HG03196 (cell line): Measurements from ENCODE around the gene VPS11.
A peak's percentile ranks its signal among the peaks of the same experiment; 100 is the strongest.

ENCODE experiments used
- ATAC-seq: cut with Tn5 transposase; IDR thresholded peaks from one replicate; pipeline ENCODE4 v1.9.1; 2021; ENCODE audit not compliant: unreplicated experiment

VPS11 gene

GRCh38 chr11:119078675-119079420, 11.2 kb downstream of the VPS11 start:
- no peak for ATAC-seq

GRCh38 chr11:119081682-119082260, 14.2 kb downstream of the VPS11 start:
- no peak for ATAC-seq

- peak; percentile 82 for ATAC-seq
Measured at GRCh38 chr11:119084663-119085436, 17.2 kb downstream of the VPS11 start, which contains the start of gene HMBS. TSS of gene HMBS (plus strand) at chr11:119084881. CDS start at chr11:119085034, 153 bp downstream.

GRCh38 chr11:119085437-119085847, 17.8 kb downstream of the VPS11 start:
- no peak for ATAC-seq

DNA sequence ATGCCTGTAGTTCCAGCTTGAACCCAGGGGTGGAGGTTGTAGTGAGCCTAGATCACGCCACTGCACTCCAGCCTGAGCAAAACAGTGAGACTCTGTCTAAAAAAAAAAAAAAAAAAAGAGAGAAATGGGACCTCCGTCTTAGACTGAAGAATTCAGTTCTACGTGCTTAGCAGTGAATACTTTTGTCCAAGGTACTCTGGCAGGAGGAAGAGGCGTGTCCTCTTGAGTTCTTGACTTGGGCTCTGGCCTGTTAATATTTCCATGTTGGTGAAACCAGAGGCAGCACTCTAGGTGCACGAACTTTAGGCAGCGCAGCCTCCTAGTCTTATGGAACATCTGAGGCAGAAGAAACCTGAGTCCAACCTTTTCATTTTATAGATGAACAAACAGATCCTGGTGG, 19.5 kb downstream of the VPS11 start:
- ATAC-seq: no peak

DNA sequence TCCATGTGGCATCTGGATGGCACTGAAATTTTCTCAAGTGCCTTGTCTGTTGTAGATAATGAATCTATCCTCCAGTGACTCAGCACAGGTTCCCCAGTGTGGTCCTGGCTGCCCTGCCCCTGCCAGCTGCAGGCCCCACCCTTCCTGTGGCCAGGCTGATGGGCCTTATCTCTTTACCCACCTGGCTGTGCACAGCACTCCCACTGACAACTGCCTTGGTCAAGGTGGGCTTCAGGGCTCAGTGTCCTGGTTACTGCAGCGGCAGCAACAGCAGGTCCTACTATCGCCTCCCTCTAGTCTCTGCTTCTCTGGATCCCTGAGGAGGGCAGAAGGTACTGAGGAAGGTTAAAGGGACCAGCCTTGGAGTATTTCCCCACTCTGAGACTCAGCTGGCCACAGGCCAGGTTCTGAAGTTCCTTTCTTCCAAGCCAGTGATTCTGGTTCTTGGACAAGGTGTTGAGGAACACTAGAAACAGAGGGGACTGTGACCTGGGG, 20.2 kb downstream of the VPS11 start:
- ATAC-seq: no peak

DNA sequence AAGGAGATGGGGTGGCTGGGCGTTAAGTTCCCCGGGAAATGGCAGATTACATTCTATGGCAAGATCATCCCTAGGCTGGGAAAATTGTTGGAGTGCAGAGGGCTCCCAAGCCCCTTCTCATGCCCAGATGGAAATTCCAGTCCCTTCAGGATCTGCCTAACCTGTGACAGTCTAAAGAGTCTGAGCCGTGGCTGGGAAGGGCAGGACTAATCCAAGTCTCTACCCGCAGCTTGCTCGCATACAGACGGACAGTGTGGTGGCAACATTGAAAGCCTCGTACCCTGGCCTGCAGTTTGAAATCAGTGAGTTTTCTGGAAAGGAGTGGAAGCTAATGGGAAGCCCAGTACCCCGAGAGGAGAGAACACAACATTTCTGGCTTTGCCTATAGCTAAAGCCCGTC, 20.8 kb downstream of the VPS11 start:
- no peak for ATAC-seq

- no peak for ATAC-seq
Measured at GRCh38 chr11:119089319-119089718, 21.7 kb downstream of the VPS11 start.

GRCh38 chr11:119091178-119091577, 23.6 kb downstream of the VPS11 start:
- no peak for ATAC-seq

DNA sequence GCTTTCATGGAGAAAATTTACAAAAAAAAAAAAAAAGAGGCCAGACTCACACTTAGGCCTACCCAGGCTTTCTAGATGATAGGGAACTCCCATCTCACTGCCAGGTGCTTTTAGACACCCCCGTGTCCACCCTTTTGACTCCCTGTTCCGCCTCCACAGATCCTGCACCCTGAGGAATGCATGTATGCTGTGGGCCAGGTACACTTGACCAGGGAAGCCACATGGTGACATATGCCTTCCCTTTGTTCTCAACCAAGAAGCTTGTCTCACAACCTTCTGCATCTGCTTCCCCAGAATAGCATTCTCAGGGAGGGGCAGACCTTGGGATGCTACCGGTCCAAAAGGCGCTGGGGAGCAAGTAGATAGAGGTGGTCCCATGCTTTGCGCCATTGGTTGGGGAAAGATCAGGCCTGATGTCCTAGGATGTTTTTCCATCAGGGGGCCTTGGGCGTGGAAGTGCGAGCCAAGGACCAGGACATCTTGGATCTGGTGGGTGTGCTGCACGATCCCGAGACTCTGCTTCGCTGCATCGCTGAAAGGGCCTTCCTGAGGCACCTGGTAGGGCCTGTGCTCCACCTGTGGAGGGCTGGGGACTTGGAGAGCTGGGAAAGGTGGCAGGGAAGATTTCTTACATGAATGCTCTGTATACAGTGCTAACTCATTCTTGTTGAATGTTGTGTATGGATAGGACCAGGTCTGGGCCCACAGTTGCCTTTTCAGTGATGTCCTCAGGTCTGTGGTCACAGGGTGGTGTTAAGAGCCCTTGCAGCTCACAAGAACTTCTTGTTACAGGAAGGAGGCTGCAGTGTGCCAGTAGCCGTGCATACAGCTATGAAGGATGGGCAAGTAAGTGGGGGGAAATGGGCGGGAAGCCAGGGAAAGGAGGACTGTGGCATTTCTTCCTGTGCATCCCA, 24.6 kb downstream of the VPS11 start:
- ATAC-seq: no peak

DNA sequence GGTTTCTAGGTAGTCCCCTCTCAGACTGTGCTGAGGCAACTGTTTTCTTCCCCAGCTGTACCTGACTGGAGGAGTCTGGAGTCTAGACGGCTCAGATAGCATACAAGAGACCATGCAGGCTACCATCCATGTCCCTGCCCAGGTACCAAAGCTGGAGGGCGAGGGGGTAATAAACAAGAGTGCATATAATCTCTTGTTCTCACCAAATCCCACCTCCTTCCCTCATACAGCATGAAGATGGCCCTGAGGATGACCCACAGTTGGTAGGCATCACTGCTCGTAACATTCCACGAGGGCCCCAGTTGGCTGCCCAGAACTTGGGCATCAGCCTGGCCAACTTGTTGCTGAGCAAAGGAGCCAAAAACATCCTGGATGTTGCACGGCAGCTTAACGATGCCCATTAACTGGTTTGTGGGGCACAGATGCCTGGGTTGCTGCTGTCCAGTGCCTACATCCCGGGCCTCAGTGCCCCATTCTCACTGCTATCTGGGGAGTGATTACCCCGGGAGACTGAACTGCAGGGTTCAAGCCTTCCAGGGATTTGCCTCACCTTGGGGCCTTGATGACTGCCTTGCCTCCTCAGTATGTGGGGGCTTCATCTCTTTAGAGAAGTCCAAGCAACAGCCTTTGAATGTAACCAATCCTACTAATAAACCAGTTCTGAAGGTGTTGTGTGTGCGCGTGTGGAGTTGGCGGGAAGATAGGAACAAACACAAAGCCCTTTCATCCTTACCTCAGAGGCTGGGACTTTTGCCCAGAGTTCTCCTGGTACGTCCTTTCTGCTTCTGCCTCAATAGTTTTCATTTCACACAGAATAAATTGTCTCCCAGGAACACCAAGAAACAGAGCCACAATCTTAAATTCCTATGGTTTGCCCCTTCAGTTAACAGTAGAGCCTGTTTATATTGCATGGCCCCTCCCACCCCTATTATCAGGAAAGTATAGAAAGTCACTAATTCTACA, 25.5 kb downstream of the VPS11 start:
- no peak for ATAC-seq

GRCh38 chr11:119093942-119094815, 26.6 kb downstream of the VPS11 start:
- peak; percentile 6 for ATAC-seq

GRCh38 chr11:119094816-119095065, 27.1 kb downstream of the VPS11 start:
- ATAC-seq: peak; percentile 37

DNA sequence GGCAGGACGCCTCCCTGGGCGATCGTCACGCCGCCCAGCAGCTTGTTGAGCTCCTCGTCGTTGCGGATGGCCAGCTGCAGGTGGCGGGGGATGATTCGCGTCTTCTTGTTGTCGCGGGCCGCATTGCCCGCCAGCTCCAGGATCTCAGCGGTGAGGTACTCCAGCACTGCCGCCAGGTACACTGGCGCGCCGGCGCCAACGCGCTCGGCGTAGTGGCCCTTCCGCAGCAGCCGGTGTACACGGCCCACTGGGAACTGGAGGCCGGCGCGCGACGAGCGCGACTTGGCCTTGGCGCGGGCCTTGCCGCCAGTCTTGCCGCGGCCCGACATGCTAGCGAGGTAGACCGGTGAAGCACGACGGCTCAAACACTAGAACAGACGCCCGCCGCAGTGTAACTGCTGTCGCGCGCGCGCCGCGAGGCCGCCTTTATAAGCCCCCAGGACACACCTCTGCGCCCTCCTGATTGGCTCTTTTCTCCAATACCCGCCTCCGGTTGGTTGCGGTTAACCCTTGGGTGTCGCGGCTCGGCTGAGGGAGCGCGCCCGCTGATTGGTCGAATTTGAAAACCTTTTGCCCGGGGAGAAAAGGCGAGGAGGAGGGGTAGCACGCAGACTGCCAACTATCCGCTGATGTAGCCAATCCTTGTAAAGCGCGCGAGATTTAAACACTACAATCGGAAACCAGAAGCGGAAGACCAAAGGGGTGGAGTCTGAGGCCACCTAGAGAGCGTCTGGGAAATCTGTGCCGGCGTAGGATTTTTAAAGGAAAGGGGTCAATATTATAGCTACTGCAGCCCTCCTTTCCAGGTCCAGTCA, 27.7 kb downstream of the VPS11 start:
- peak; percentile 80 for ATAC-seq

- ATAC-seq: no peak
Measured at GRCh38 chr11:119099711-119100110, 32.1 kb downstream of the VPS11 start.

- no peak for ATAC-seq
Measured at GRCh38 chr11:119100246-119100970, 32.8 kb downstream of the VPS11 start.

GRCh38 chr11:119100994-119101758, 33.6 kb downstream of the VPS11 start:
- ATAC-seq: peak; percentile 4
